Measurements from ENCODE around the gene EMC7. TPM values are rescaled to one million over a fixed set of nuclear protein-coding genes. Genes with fewer than 3 reads are reported as not detected.

Gene EMC7
- total RNA-seq, 3 donors from 2014 or later, result 35.0 to 47.5 (median 44.6) TPM

DNA sequence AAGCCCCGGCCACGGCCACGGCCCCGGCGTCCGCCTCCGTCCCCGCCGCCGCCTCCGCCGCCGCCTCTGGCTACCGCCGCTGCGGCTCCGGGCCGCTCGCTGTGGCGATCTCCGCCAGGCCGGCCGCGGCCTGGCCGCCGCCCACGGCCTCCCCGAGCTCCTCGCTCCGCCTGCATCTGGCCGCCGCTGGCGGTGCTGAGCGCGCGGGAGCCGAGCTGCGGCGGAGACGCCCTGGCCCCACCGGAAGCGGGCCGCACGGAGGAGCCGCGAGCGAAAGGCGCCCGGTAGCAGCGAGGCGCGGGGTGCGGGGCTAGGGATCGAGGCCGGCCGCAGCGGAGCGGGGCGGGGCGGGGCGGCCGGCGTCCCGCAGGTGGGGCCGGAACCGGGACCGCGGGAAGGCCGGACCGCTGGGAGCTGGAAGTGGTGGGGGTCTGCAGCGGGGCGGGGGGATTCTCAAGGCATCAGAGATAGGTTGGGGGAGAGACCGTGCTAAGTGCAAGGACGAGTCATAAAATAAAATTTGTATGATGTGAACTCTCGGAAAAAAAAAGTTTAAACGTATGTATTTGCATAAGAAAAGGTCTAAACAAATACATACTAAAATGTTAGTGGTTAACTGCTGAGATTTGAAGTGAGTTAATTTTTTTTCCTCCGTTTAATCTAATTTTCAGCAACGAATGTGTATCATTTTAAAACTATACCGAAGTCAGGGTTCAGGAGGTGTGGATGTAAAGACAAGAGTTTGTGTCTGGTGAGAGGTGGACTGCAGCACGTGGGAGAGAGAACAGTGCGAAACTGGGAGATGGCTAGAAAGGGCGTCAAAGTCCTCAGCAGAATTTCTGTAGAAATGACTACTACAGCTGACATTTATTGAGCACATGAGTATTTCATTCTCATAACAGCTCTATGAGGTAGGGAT is 62.5 kb downstream of the EMC7 start, which contains the start of gene AVEN:
TSS of gene AVEN (minus strand) at position 334 of the 919 bp plus-strand sequence. CDS start at position 176, 158 bp downstream.
- peak within 1 kb of the TSS; percentile 90 to 98 for H3K27ac ChIP-seq
- peak within 1 kb of the TSS; percentile 71 to 80 (median 73) for H3K4me3 ChIP-seq
- intact Hi-C loops (cut with DNase I; ENCODE audit: low total_unique reads), result no loop called here
- no peak for DNase-seq (ENCODE audit: low spot score in 2 of 2)
- TF ChIP-seq POLR2A (IDR thresholded peaks at IDR 0.05) (no peak), POLR2AphosphoS5 (IDR thresholded peaks at IDR 0.05) (no peak)
- TF ChIP-seq, protein P1, sequence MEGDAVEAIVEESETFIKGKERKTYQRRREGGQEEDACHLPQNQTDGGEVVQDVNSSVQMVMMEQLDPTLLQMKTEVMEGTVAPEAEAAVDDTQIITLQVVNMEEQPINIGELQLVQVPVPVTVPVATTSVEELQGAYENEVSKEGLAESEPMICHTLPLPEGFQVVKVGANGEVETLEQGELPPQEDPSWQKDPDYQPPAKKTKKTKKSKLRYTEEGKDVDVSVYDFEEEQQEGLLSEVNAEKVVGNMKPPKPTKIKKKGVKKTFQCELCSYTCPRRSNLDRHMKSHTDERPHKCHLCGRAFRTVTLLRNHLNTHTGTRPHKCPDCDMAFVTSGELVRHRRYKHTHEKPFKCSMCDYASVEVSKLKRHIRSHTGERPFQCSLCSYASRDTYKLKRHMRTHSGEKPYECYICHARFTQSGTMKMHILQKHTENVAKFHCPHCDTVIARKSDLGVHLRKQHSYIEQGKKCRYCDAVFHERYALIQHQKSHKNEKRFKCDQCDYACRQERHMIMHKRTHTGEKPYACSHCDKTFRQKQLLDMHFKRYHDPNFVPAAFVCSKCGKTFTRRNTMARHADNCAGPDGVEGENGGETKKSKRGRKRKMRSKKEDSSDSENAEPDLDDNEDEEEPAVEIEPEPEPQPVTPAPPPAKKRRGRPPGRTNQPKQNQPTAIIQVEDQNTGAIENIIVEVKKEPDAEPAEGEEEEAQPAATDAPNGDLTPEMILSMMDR (IDR thresholded peaks at IDR 0.05), result no peak
- H3K36me3 ChIP-seq, result no peaks in the 10 kb centered on the region
- H3K4me1 ChIP-seq, result no peaks in the 10 kb centered on the region
- no peaks in the 10 kb centered on the region for H3K27me3 ChIP-seq
- no peaks in the 10 kb centered on the region for H3K9me3 ChIP-seq

DNA sequence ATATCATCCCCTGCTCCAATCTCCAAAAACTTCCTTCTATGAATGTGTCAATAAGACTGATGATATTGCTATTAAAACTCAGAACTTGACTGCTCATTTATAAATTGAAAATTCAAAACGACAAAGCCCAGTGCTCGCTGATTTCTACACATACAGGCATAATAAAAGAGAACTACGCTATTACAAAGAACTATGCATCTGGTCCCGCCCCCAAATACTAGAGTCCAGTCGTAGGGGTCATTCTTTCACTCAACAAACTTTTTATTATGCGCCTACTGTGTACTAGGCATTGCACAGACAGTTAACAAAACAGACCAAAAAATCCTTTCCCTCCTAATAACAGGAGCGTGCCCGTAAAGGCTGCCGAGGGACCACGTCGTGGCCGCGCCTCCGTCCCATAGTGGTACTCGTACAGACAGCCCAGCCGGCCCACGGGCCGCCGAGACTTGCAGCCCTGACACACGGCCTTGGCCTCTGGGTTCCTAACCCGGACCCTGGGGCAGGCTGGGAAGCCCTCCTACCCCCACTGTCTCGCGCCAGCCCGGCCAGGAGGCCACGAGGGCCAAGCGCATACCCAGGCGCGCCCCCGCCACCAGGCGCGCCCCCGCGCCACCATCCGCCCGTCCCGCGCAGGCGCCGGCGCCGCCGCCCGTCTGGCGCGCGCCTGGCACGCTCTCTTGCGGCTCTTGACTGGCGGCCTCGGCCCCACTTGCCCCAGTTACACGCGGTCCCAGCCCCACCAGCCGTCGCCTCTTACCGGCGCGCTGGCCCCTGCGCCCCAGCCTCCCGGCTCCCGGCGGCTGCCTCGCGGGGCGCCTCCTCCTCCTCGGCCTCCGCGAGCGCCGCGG is 63.4 kb downstream of the EMC7 start:
- peak overlapping the region; percentile 90 to 98 for H3K27ac ChIP-seq
- no peaks in the 10 kb centered on the region for H3K27me3 ChIP-seq
- TF ChIP-seq POLR2AphosphoS5 (IDR thresholded peaks at IDR 0.05) (peak in 1 of 3 donors; percentile 47), POLR2A (IDR thresholded peaks at IDR 0.05) (no peak)
- TF ChIP-seq, protein P1 (IDR thresholded peaks at IDR 0.05), result no peak
- no peaks in the 10 kb centered on the region for H3K9me3 ChIP-seq
- intact Hi-C loops (cut with DNase I; ENCODE audit: low total_unique reads), result no loop called here
- H3K4me3 ChIP-seq, result peak overlapping the region; percentile 71 to 80 (median 73)
- H3K4me1 ChIP-seq, result no peaks in the 10 kb centered on the region
- peak in 1 of 2 donors; percentile 33 for DNase-seq (ENCODE audit: low spot score in 2 of 2)
- H3K36me3 ChIP-seq, result no peaks in the 10 kb centered on the region

Other genes starting within 250 kb of the EMC7 start
- not detected for gene CHRM5, start 133.4 kb downstream of the EMC7 start, total RNA-seq
- 10 to 100 TPM; 13.5 to 18.4 (median 13.8) TPM for gene AVEN, start 62.7 kb downstream of the EMC7 start, total RNA-seq
- 1 to 10 TPM in 2 of 3 donors, under 1 TPM in 1; 0.64 to 1.6 (median 1.3) TPM for gene PGBD4, start 221 bp upstream of the EMC7 start, total RNA-seq
- gene KATNBL1, start 108.2 kb upstream of the EMC7 start, total RNA-seq, result 10 to 100 TPM; 43.7 to 67.6 (median 61.0) TPM
- 100 to 1,000 TPM; 121 to 157 (median 123) TPM for gene EMC4, start 123.2 kb upstream of the EMC7 start, total RNA-seq
- 10 to 100 TPM; 22.3 to 28.8 (median 25.8) TPM for gene SLC12A6, start 235.9 kb upstream of the EMC7 start, total RNA-seq
- gene NOP10, start 241.3 kb upstream of the EMC7 start, total RNA-seq, result 100 to 1,000 TPM; 108 to 135 (median 130) TPM
- gene NUTM1, start 241.5 kb upstream of the EMC7 start, total RNA-seq, result not detected